Activated CD8-positive, alpha-beta memory T cell treated with anti-CD3 and anti-CD28 coated beads for 36 hours (primary cell): ENCODE data around the gene XCR1. TPM values are rescaled to one million over a fixed set of nuclear protein-coding genes. Genes with fewer than 3 reads are reported as not detected.

Experiments used
- CTCF ChIA-PET: fragments of 350-600 bp; sonication (Branson Sonifier 250); formaldehyde crosslinking; loops from one replicate; lab custom pipeline; 2021; ENCODE audit warnings: antibody characterized with exemption; lab: Charles Lee
- POLR2A ChIA-PET: fragments of 350-600 bp; sonication (Branson Sonifier 250); formaldehyde crosslinking; loops from one replicate; lab custom pipeline; 2021; ENCODE audit warnings: antibody characterized with exemption; lab: Charles Lee
- total RNA-seq, 2 experiments: library from RNA; stranded (reverse); gene quantifications; one replicate each; pipeline ENCODE4 v1.2.3, GENCODE V29; 2021

XCR1 gene
- total RNA-seq, 2 experiments from 2014 or later, result not detected

DNA sequence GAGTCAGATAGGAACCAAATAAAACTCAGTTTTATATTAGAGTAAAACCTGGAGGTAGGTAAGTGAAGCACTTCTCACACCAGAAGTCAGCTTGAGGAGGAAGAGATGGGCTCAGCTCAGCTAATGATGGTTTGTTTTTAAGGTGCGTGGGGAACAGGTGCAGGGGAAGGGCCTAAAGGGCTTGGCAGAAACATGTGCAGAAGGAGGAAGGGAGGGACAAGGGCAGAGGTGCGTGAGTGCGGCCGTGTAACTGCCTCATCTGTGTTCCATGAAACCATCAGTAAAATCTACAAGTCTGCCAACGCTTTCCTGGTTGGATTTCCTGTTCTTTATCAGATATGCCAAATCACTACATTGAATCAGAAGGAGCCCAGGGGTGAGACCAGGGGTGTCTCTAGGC is 51.6 kb downstream of the XCR1 start:
- ChIA-PET CTCF (interaction anchor here (1.1 to 1.9 kb wide), 3 partner anchors 16 to 101 kb away, joined by 3 to 6 read pairs (median 4); no protein-coding TSS in a partner anchor), POLR2A (interaction anchor here (1.3 kb wide), 1 partner anchor 9 kb away, joined by 3 read pairs; no protein-coding TSS in a partner anchor)

DNA sequence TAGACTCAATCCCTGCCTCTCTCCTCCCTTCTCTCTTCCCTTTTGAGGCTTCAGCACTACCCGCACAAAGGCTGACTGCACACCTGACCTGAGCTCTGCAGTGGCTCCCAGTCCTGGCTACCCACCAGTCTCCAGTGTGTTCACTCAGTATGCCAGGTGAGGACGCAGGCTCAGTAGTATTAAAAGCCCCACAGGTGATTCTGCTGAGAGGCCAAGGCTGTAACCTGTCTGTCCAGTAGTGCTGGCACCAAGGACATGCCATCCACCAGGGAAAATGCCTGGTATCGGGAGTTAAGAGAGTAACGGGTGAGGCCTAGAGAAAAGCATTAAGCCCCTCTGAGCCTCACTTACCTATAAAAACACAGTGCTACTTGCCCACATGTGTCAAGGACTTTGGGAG is 52.6 kb downstream of the XCR1 start:
- ChIA-PET CTCF (no interaction called here), POLR2A (no interaction called here)

DNA sequence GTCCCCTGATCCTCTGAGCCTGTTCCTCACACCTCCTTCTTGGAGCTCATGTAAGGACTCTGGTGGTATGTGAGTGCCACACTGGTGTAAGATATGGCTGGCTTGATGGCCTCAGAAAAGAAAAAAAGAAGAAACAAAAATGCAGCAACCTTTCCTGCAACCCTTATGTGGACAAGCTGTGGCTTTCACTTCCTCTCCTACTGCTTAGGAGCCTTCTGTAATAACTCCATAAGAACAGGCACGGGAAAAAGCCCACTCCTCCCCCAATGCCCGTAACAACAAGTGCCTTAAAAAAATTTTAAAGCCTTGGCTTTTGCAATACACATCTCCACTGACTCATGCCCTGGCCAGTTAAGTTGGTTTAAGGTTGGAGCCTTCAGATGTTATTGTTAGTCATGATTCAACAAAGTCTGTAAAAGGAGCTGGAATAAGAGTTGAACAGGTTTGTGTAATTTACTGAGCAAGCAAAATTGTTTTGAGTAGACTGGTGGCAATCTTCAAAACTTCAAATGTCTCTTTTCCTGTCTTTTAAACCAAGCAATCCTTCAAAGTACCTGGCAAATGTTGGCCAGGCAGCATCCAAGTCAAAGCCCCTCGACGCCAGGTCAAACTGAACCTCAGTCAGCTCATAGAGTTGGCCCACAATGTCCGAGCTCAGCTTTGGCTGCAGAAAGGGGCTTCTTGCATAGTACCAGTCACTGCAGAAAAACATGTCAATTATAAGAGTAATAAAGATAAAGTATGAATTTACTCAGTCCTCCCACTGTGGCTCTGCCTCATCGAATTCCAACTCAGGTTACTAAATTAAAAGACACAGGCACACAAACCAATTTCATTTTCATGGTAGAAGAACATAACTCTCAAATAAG is 54.5 kb downstream of the XCR1 start:
- CTCF ChIA-PET, result interaction anchor here (0.8 to 2.0 kb wide), 6 partner anchors 21 to 297 kb away, joined by 3 to 6 read pairs (median 3); no protein-coding TSS in a partner anchor
- POLR2A ChIA-PET, result interaction anchor here (0.9 to 2.0 kb wide), 4 partner anchors 8 to 23 kb away, joined by 3 to 5 read pairs (median 3); partner anchors contain the start of gene FYCO1

DNA sequence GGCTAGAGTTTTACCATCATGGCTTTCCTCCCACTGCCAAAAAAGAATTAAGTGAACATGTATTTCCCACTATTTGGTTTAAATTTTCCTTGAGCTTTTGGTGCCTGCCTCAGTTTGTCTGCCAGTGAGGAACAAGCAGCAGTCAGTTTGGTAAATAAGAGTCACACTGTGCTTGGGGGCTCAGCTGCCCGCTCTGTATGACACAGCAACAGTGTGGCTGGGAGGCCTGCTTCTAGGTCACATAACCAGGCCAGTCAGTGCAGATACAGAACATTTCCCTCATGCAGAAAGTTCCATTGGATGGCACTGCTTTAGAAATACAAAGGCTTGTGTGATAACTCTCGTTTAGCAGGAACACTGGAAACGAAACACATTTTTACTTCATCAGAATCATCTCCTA is 57.3 kb downstream of the XCR1 start:
- ChIA-PET CTCF (interaction anchor here (1.0 kb wide), 1 partner anchor 10 kb away, joined by 3 read pairs; no protein-coding TSS in a partner anchor), POLR2A (no interaction called here)

DNA sequence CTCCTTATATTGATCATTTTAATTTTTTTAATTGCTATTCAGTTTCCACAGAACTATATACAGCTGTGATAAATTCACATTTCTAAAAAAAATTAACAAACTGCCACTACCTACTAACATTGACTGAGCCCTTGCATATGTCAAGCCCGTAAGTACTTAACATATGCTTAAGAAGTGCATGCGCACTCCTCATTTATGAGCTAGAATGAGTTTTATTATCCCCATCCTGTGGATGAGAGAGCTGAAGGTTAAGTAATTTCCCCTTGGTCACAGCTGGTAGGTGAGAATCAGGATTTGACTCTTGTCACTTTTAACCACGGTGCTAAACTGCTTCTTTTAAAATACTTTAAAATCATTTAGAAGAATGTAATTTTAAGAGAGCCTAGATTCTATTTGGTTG is 58.2 kb downstream of the XCR1 start:
- POLR2A ChIA-PET, result no interaction called here
- CTCF ChIA-PET, result interaction anchor here (1.0 to 1.1 kb wide), 2 partner anchors 11 to 110 kb away, joined by 3 read pairs; no protein-coding TSS in a partner anchor

DNA sequence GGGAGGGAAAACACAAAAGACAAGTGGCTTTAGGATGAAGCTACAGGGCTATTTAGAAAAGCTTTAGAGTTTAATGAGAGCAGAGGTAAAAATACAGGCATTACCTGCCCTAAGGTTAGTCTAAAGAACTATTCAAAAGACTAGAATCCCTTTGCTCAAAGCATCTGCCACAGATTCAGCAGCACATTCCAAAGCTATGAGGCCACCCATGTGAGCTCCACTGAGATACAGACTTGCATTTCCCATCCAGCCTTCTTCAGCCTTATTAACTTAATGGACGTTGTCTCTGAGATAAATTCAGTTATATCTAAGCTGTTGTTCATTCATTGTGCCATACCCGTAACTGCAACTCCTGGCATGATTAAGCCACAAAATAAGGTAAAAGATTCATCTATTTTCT is 58.6 kb downstream of the XCR1 start:
- CTCF ChIA-PET, result interaction anchor here (1.1 kb wide), 1 partner anchor 110 kb away, joined by 3 read pairs; no protein-coding TSS in a partner anchor
- POLR2A ChIA-PET, result no interaction called here

DNA sequence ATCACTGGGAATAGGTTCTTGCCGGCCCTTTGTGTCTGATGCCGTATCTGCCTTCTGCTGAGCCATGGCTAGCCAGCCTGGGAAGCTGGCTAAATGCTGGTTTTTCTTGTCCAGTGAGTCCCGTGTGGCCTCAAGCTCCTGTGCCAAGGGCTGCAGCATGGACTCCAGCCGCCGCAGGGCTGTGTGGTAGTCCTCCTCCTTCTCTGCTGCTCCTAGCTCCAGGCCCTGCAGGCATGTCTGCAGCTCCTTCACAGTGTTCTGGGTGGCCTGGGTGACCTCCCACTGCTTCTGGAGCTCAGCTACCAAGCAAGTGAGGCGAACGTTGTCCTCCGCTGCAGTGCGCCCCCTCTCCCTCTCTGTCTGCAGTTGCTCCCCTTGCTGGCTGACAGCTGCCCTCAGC is 59.1 kb downstream of the XCR1 start:
- POLR2A ChIA-PET, result no interaction called here

DNA sequence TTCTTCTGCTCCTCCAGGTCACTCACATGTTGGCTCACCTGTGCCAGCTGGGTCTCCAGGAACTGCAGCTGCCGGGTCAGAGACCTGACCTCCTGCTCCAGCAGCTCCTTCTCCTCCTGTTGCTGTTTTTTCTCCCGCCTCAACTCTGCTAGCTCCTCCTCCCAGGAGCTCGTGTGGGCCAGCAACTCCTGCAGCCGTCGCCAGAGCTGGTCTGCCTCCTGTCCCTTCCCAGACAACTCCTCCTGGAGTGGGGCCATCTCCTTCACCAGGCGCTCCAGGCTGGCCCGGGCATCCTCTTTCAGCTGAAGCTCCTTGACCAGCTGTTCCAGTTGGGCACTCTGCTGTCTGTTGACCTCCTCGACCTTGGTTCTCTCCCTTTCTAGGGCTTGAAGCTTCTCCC is 59.6 kb downstream of the XCR1 start:
- ChIA-PET CTCF (interaction anchor here (1.0 to 1.1 kb wide), 2 partner anchors 101 to 111 kb away, joined by 3 to 4 read pairs; no protein-coding TSS in a partner anchor), POLR2A (no interaction called here)

More for the DNA sequence above, 59.1 kb downstream of the XCR1 start:
- CTCF ChIA-PET, result interaction anchor here (1.1 kb wide), 1 partner anchor 100 kb away, joined by 3 read pairs; no protein-coding TSS in a partner anchor

Other genes starting within 250 kb of the XCR1 start
- under 1 TPM; 0.08 to 0.13 TPM for gene SLC6A20, start 230.9 kb downstream of the XCR1 start, total RNA-seq
- 10 to 100 TPM in 1 of 2 experiments, 1 to 10 TPM in 1; 9.7 to 10.8 TPM for gene LZTFL1, start 185.4 kb downstream of the XCR1 start, total RNA-seq
- gene CCR9, start 140.9 kb downstream of the XCR1 start, total RNA-seq, result 1 to 10 TPM; 1.5 to 1.8 TPM
- gene CXCR6, start 84.0 kb downstream of the XCR1 start, total RNA-seq, result 1 to 10 TPM; 8.0 to 8.8 TPM
- 10 to 100 TPM; 12.1 to 14.5 TPM for gene FYCO1, start 31.7 kb downstream of the XCR1 start, total RNA-seq
- under 1 TPM; 0.36 to 0.48 TPM for gene CCR1, start 180.8 kb upstream of the XCR1 start, total RNA-seq
- gene CCR3, start 215.0 kb upstream of the XCR1 start, total RNA-seq, result not detected